ENCODE results near the gene KCNJ1. TPM values are rescaled to one million over a fixed set of nuclear protein-coding genes. Genes with fewer than 3 reads are reported as not detected.

Gene KCNJ1
- total RNA-seq, 1 donor from 2014 or later, result 0.41 TPM

- Histone ChIP-seq H3K27ac (no peak overlapping the region), H3K4me3 (no peak overlapping the region), H3K4me1 (peaks cover 25% of the 10 kb centered on the region), H3K79me2 (ENCODE audit: low read depth) (no peaks in the 10 kb centered on the region), H3K4me2 (no peak overlapping the region), H3K9me3 (ENCODE audit: low read depth) (no peaks in the 10 kb centered on the region), H3K36me3 (no peaks in the 10 kb centered on the region), H3F3A (ENCODE audit: low read depth) (peaks cover 28% of the 10 kb centered on the region), H3K27me3 (peaks cover 84% of the 10 kb centered on the region), H4K20me1 (ENCODE audit: low read depth) (peaks cover 30% of the 10 kb centered on the region), H3K9ac (no peak overlapping the region), H2AFZ (replicated peaks) (no peak overlapping the region)
- Mint-ChIP-seq H3K36me3 (no peaks in the 10 kb centered on the region), H3K4me1 (peaks cover 31% of the 10 kb centered on the region), H3K27ac (no peak overlapping the region), H3K9me3 (no peaks in the 10 kb centered on the region), H3K27me3 (ENCODE audit: insufficient read depth, low read depth) (peaks cover 26% of the 10 kb centered on the region), H3K4me3 (no peak overlapping the region)
- no peak for DNase-seq (ENCODE audit: low spot score)
- TF ChIP-seq EZH2 (IDR thresholded peaks at IDR 0.05) (no peak), CTCF (IDR thresholded peaks at IDR 0.05) (no peak), EZH2phosphoT487 (IDR thresholded peaks at IDR 0.05) (no peak)
These were observed 29.3 kb upstream of the KCNJ1 start for GRCh38 chr11:128896356-128896755.

- Mint-ChIP-seq H3K36me3 (no peaks in the 10 kb centered on the region), H3K4me1 (peaks cover 32% of the 10 kb centered on the region), H3K27ac (no peak overlapping the region), H3K9me3 (no peaks in the 10 kb centered on the region), H3K4me3 (no peak overlapping the region), H3K27me3 (ENCODE audit: insufficient read depth, low read depth) (peaks cover 21% of the 10 kb centered on the region)
- Histone ChIP-seq H3F3A (ENCODE audit: low read depth) (peaks cover 28% of the 10 kb centered on the region), H3K4me1 (peaks cover 25% of the 10 kb centered on the region), H3K79me2 (ENCODE audit: low read depth) (no peaks in the 10 kb centered on the region), H2AFZ (replicated peaks) (no peak overlapping the region), H3K27me3 (peaks cover 84% of the 10 kb centered on the region), H3K27ac (no peak overlapping the region), H3K9ac (no peak overlapping the region), H4K20me1 (ENCODE audit: low read depth) (peaks cover 25% of the 10 kb centered on the region), H3K4me3 (no peak overlapping the region), H3K36me3 (no peaks in the 10 kb centered on the region), H3K4me2 (no peak overlapping the region), H3K9me3 (ENCODE audit: low read depth) (no peaks in the 10 kb centered on the region)
- TF ChIP-seq EZH2 (IDR thresholded peaks at IDR 0.05), result no peak
- no peak for TF ChIP-seq CTCF (IDR thresholded peaks at IDR 0.05)
- TF ChIP-seq EZH2phosphoT487 (IDR thresholded peaks at IDR 0.05), result no peak
- no peak for DNase-seq (ENCODE audit: low spot score)
These were observed 28.4 kb upstream of the KCNJ1 start for GRCh38 chr11:128895526-128895925.

GRCh38 chr11:128894685-128895084 is 27.6 kb upstream of the KCNJ1 start:
- peaks cover 33% of the 10 kb centered on the region for H3K4me1 ChIP-seq
- no peak overlapping the region for H2AFZ ChIP-seq (replicated peaks)
- no peak overlapping the region for H3K4me2 ChIP-seq
- Mint-ChIP-seq H3K27ac (no peak overlapping the region), H3K4me1 (peaks cover 31% of the 10 kb centered on the region), H3K9me3 (no peaks in the 10 kb centered on the region), H3K4me3 (no peak overlapping the region), H3K27me3 (ENCODE audit: insufficient read depth, low read depth) (peaks cover 22% of the 10 kb centered on the region), H3K36me3 (no peaks in the 10 kb centered on the region)
- peaks cover 30% of the 10 kb centered on the region for H3F3A ChIP-seq (ENCODE audit: low read depth)
- no peak for DNase-seq (ENCODE audit: low spot score)
- peaks cover 29% of the 10 kb centered on the region for H4K20me1 ChIP-seq (ENCODE audit: low read depth)
- no peaks in the 10 kb centered on the region for H3K36me3 ChIP-seq
- no peaks in the 10 kb centered on the region for H3K9me3 ChIP-seq (ENCODE audit: low read depth)
- peaks cover 84% of the 10 kb centered on the region for H3K27me3 ChIP-seq
- no peak for TF ChIP-seq EZH2 (IDR thresholded peaks at IDR 0.05)
- no peak for TF ChIP-seq EZH2phosphoT487 (IDR thresholded peaks at IDR 0.05)
- TF ChIP-seq CTCF (IDR thresholded peaks at IDR 0.05), result no peak
- no peaks in the 10 kb centered on the region for H3K79me2 ChIP-seq (ENCODE audit: low read depth)
- no peak overlapping the region for H3K4me3 ChIP-seq
- H3K9ac ChIP-seq, result no peak overlapping the region
- H3K27ac ChIP-seq, result no peak overlapping the region

Data from neural progenitor cell (in vitro differentiated cells).